Osteoblast (primary cell): Measurements from ENCODE around the gene TAF11. TPM values are rescaled to one million over a fixed set of nuclear protein-coding genes. Genes with fewer than 3 reads are reported as not detected.

Source experiments
- DNase-seq: peaks from one replicate; pipeline ENCODE4 v3.0.0; 2011; ENCODE audit warnings: low spot score, mixed read lengths; ENCODE audit not compliant: insufficient read length; ENCODE audit errors: missing footprints
- H2AFZ ChIP-seq: 2 replicates; pipeline ENCODE4 v1.6.0; 2011; ENCODE audit warnings: mild to moderate bottlenecking, low read length
- H3K27ac ChIP-seq: 2 replicates; pipeline ENCODE4 v1.5.1; 2011; ENCODE audit warnings: mild to moderate bottlenecking, low read depth, low read length, moderate library complexity
- H3K27me3 ChIP-seq: 2 replicates; pipeline ENCODE4 v1.6.0; 2012; ENCODE audit warnings: mild to moderate bottlenecking, control low read depth, inconsistent platforms, low read length, moderate library complexity; ENCODE audit not compliant: insufficient read depth
- H3K36me3 ChIP-seq: 2 replicates; pipeline ENCODE4 v1.5.1; 2011; ENCODE audit warnings: mild to moderate bottlenecking, low read length, control low read depth, moderate library complexity; ENCODE audit not compliant: insufficient read depth
- H3K4me1 ChIP-seq: 2 replicates; pipeline ENCODE4 v1.5.1; 2011; ENCODE audit warnings: mild to moderate bottlenecking, low read length, control low read depth, moderate library complexity; ENCODE audit not compliant: insufficient read depth
- H3K4me2 ChIP-seq: 2 replicates; pipeline ENCODE4 v1.6.0; 2011; ENCODE audit warnings: mild to moderate bottlenecking, low read length; ENCODE audit not compliant: insufficient read depth
- H3K4me3 ChIP-seq: fragments of 200-600 bp; sonication (generic); 3 replicates; pipeline ENCODE4 v1.5.1; 2012; ENCODE audit warnings: mild to moderate bottlenecking, low read length, inconsistent platforms; ENCODE audit not compliant: insufficient read depth
- H3K79me2 ChIP-seq: 2 replicates; pipeline ENCODE4 v1.6.0; 2012; ENCODE audit warnings: mild to moderate bottlenecking, low read length, control low read depth, inconsistent platforms; ENCODE audit not compliant: insufficient read depth
- H3K9me3 ChIP-seq: 2 replicates; pipeline ENCODE4 v1.5.1; 2011; ENCODE audit warnings: low read depth, low read length, control low read depth
- H4K20me1 ChIP-seq: 2 replicates; pipeline ENCODE4 v1.6.0; 2012; ENCODE audit warnings: mild to moderate bottlenecking, low read length, control low read depth; ENCODE audit not compliant: insufficient read depth
- CTCF ChIP-seq: IDR thresholded peaks from 2 replicates; pipeline ENCODE4 v1.5.1; 2011; ENCODE audit warnings: mild to moderate bottlenecking, low read depth, low read length, moderate library complexity; ENCODE audit errors: extremely low read depth
- total RNA-seq: library from RNA; depleted of rRNA; stranded (reverse); fragments of >200 nt; gene quantifications from 2 replicates; pipeline ENCODE4 v1.2.3, GENCODE V29; 2012

The TAF11 gene
- total RNA-seq, 1 donor: 16.6 TPM

GRCh38 chr6:34911822-34912221 is 24.0 kb upstream of the TAF11 start:
- Histone ChIP-seq H3K79me2 (peaks cover 53% of the 10 kb centered on the region), H3K27me3 (no peaks in the 10 kb centered on the region), H4K20me1 (peaks cover 47% of the 10 kb centered on the region), H3K4me2 (no peak overlapping the region), H3K4me1 (peaks cover 24% of the 10 kb centered on the region), H3K9me3 (no peaks in the 10 kb centered on the region), H3K27ac (no peak overlapping the region), H3K4me3 (no peak overlapping the region), H3K36me3 (no peaks in the 10 kb centered on the region), H2AFZ (no peak overlapping the region)
- TF ChIP-seq CTCF: no peak
- DNase-seq: no peak

GRCh38 chr6:34909320-34909883 is 21.6 kb upstream of the TAF11 start:
- H3K4me1 ChIP-seq: peaks cover 16% of the 10 kb centered on the region
- H4K20me1 ChIP-seq: peaks cover 51% of the 10 kb centered on the region
- no peaks in the 10 kb centered on the region for H3K27me3 ChIP-seq
- no peak for TF ChIP-seq CTCF
- no peak overlapping the region for H3K4me2 ChIP-seq
- no peak for DNase-seq
- H3K9me3 ChIP-seq: no peaks in the 10 kb centered on the region
- no peak overlapping the region for H2AFZ ChIP-seq
- no peaks in the 10 kb centered on the region for H3K36me3 ChIP-seq
- H3K79me2 ChIP-seq: peaks cover 58% of the 10 kb centered on the region
- H3K4me3 ChIP-seq: no peak overlapping the region
- no peak overlapping the region for H3K27ac ChIP-seq

- Histone ChIP-seq H3K4me3 (no peak overlapping the region), H3K27ac (no peak overlapping the region), H3K79me2 (peaks cover 58% of the 10 kb centered on the region), H3K9me3 (no peaks in the 10 kb centered on the region), H4K20me1 (peaks cover 49% of the 10 kb centered on the region), H3K36me3 (no peaks in the 10 kb centered on the region), H2AFZ (no peak overlapping the region), H3K4me1 (peaks cover 10% of the 10 kb centered on the region), H3K4me2 (no peak overlapping the region), H3K27me3 (no peaks in the 10 kb centered on the region)
- no peak for TF ChIP-seq CTCF
- DNase-seq: no peak
Observed at GRCh38 chr6:34908194-34908593, 20.4 kb upstream of the TAF11 start.

GRCh38 chr6:34906826-34907225 is 19.0 kb upstream of the TAF11 start:
- Histone ChIP-seq H3K4me2 (no peak overlapping the region), H3K27ac (no peak overlapping the region), H3K4me3 (no peak overlapping the region), H3K79me2 (peaks cover 52% of the 10 kb centered on the region), H3K9me3 (no peaks in the 10 kb centered on the region), H3K27me3 (no peaks in the 10 kb centered on the region), H2AFZ (no peak overlapping the region), H3K4me1 (peaks cover under 1% of the 10 kb centered on the region), H3K36me3 (no peaks in the 10 kb centered on the region), H4K20me1 (peaks cover 42% of the 10 kb centered on the region)
- TF ChIP-seq CTCF: no peak
- DNase-seq: no peak
